ENCODE results near the gene MACROD2. TPM values are rescaled to one million over a fixed set of nuclear protein-coding genes. Genes with fewer than 3 reads are reported as not detected.

Gene MACROD2
- total and polyA plus RNA-seq, 7 donors, result 0.20 to 4.8 (median 0.87) TPM

- no peak overlapping the region for H3K27ac ChIP-seq
- no peak for TF ChIP-seq CTCF (IDR thresholded peaks at IDR 0.05)
- ATAC-seq (no peak), DNase-seq (no peak)
- intact Hi-C loops (cut with DNase I), result no loop called here
- H3K4me1 ChIP-seq, result no peaks in the 10 kb centered on the region
- no peaks in the 10 kb centered on the region for H3K27me3 ChIP-seq (ENCODE audit: insufficient read depth in 3 of 3, low read length in 2 of 3)
- H3K36me3 ChIP-seq (ENCODE audit: insufficient read depth in 1 of 2, low read depth in 1 of 2), result no peaks in the 10 kb centered on the region
- WGBS, 3 donors, result 93 to 95% (median 93%) methylated on average over 2 of the region's 2 CpGs
- H3K9me3 ChIP-seq, result no peaks in the 10 kb centered on the region
- H3K4me3 ChIP-seq, result no peak overlapping the region
Observed at GRCh38 chr20:15600565-15600964, 1605.2 kb downstream of the MACROD2 start.

GRCh38 chr20:15603506-15603905 lies 1608.2 kb downstream of the MACROD2 start:
- DNase-seq (no peak), ATAC-seq (no peak)
- no peak for TF ChIP-seq CTCF (IDR thresholded peaks at IDR 0.05)
- Histone ChIP-seq H3K27ac (no peak overlapping the region), H3K36me3 (ENCODE audit: insufficient read depth in 1 of 2, low read depth in 1 of 2) (no peaks in the 10 kb centered on the region), H3K27me3 (ENCODE audit: insufficient read depth in 3 of 3, low read length in 2 of 3) (peaks cover 0 to 2% (median 0%) of the 10 kb centered on the region in 3 donors), H3K4me1 (no peaks in the 10 kb centered on the region), H3K9me3 (no peaks in the 10 kb centered on the region), H3K4me3 (no peak overlapping the region)
- intact Hi-C loops (cut with DNase I), result no loop called here

GRCh38 chr20:15603978-15604805 lies 1608.9 kb downstream of the MACROD2 start:
- Histone ChIP-seq H3K4me1 (no peaks in the 10 kb centered on the region), H3K9me3 (no peaks in the 10 kb centered on the region), H3K4me3 (no peak overlapping the region), H3K27ac (no peak overlapping the region), H3K27me3 (ENCODE audit: insufficient read depth in 3 of 3, low read length in 2 of 3) (peaks cover 0 to 2% (median 0%) of the 10 kb centered on the region in 3 donors), H3K36me3 (ENCODE audit: insufficient read depth in 1 of 2, low read depth in 1 of 2) (no peaks in the 10 kb centered on the region)
- intact Hi-C loops (cut with DNase I), result no loop called here
- no peak for TF ChIP-seq CTCF (IDR thresholded peaks at IDR 0.05)
- ATAC-seq, result no peak
- 57% methylated on average over 4 of the region's 4 CpGs for WGBS, 3 donors
- no peak for DNase-seq

- H3K27me3 ChIP-seq (ENCODE audit: insufficient read depth in 3 of 3, low read length in 2 of 3), result peaks cover 0 to 2% (median 0%) of the 10 kb centered on the region in 3 donors
- WGBS, 3 donors, result 72 to 76% (median 72%) methylated on average over 4 of the region's 4 CpGs
- ATAC-seq (no peak), DNase-seq (no peak)
- no peak for TF ChIP-seq CTCF (IDR thresholded peaks at IDR 0.05)
- no peak overlapping the region for H3K4me3 ChIP-seq
- no peaks in the 10 kb centered on the region for H3K9me3 ChIP-seq
- no peaks in the 10 kb centered on the region for H3K4me1 ChIP-seq
- no peaks in the 10 kb centered on the region for H3K36me3 ChIP-seq (ENCODE audit: insufficient read depth in 1 of 2, low read depth in 1 of 2)
- intact Hi-C loops (cut with DNase I), result no loop called here
- H3K27ac ChIP-seq, result no peak overlapping the region
Observed at GRCh38 chr20:15609921-15610320, 1614.6 kb downstream of the MACROD2 start.

- Histone ChIP-seq H3K36me3 (ENCODE audit: insufficient read depth in 1 of 2, low read depth in 1 of 2) (no peaks in the 10 kb centered on the region), H3K4me3 (no peak overlapping the region), H3K4me1 (no peaks in the 10 kb centered on the region), H3K9me3 (no peaks in the 10 kb centered on the region), H3K27me3 (ENCODE audit: insufficient read depth in 3 of 3, low read length in 2 of 3) (peaks cover 0 to 2% (median 0%) of the 10 kb centered on the region in 3 donors), H3K27ac (no peak overlapping the region)
- no peak for TF ChIP-seq CTCF (IDR thresholded peaks at IDR 0.05)
- ATAC-seq (no peak), DNase-seq (no peak)
- 48 to 84% (median 60%) methylated on average over 2 of the region's 2 CpGs for WGBS, 3 donors
- intact Hi-C loops (cut with DNase I), result no loop called here
Observed at GRCh38 chr20:15610787-15611186, 1615.5 kb downstream of the MACROD2 start.

Data from psoas muscle (tissue), 8 donors.